Measurements from ENCODE around the gene SCAMP4. TPM values are rescaled to one million over a fixed set of nuclear protein-coding genes. Genes with fewer than 3 reads are reported as not detected.

Gene SCAMP4
- total RNA-seq, 1 experiment from 2014 or later: 48.7 TPM

- Mint-ChIP-seq H3K4me3 (ENCODE audit: unreplicated experiment) (peak overlapping the region; percentile 83), H3K27ac (ENCODE audit: low read depth, unreplicated experiment) (peak overlapping the region; percentile 75), H3K27me3 (ENCODE audit: insufficient read depth, unreplicated experiment) (no peaks in the 10 kb centered on the region), H3K9me3 (ENCODE audit: unreplicated experiment) (no peaks in the 10 kb centered on the region), H3K4me1 (ENCODE audit: insufficient read depth, unreplicated experiment) (peaks cover 12% of the 10 kb centered on the region), H3K36me3 (ENCODE audit: insufficient read depth, unreplicated experiment) (no peaks in the 10 kb centered on the region)
- DNase-seq (ENCODE audit: unreplicated experiment): no peak
- no peak for TF ChIP-seq CTCF (IDR thresholded peaks at IDR 0.05; ENCODE audit: unreplicated experiment)
- POLR2A ChIA-PET: interaction anchor here (0.8 to 1.1 kb wide), 5 partner anchors 15 to 117 kb away, joined by 3 to 4 read pairs (median 4); no protein-coding TSS in a partner anchor
- CTCF ChIA-PET: interaction anchor here (0.5 to 1.3 kb wide), 4 partner anchors 12 to 128 kb away, joined by 3 to 5 read pairs (median 4); no protein-coding TSS in a partner anchor
- no TSS peak for BruUV-seq (replicated peaks)
- intact Hi-C loops (cut with micrococcal nuclease): no loop called here
Measured at GRCh38 chr19:1942934-1943555, 37.8 kb downstream of the SCAMP4 start.

GRCh38 chr19:1943661-1944087, 38.5 kb downstream of the SCAMP4 start:
- H3K27me3 Mint-ChIP-seq (ENCODE audit: insufficient read depth, unreplicated experiment): no peaks in the 10 kb centered on the region
- H3K4me1 Mint-ChIP-seq (ENCODE audit: insufficient read depth, unreplicated experiment): peaks cover 12% of the 10 kb centered on the region
- peak overlapping the region; percentile 83 for H3K4me3 Mint-ChIP-seq (ENCODE audit: unreplicated experiment)
- DNase-seq (ENCODE audit: unreplicated experiment): no peak
- BruUV-seq (replicated peaks): no TSS peak
- H3K27ac Mint-ChIP-seq (ENCODE audit: low read depth, unreplicated experiment): peak overlapping the region; percentile 75
- CTCF ChIA-PET: no interaction called here
- no peaks in the 10 kb centered on the region for H3K36me3 Mint-ChIP-seq (ENCODE audit: insufficient read depth, unreplicated experiment)
- POLR2A ChIA-PET: no interaction called here
- no peak for TF ChIP-seq CTCF (IDR thresholded peaks at IDR 0.05; ENCODE audit: unreplicated experiment)
- H3K9me3 Mint-ChIP-seq (ENCODE audit: unreplicated experiment): no peaks in the 10 kb centered on the region
- intact Hi-C loops (cut with micrococcal nuclease): no loop called here

GRCh38 chr19:1944088-1944915, 39.1 kb downstream of the SCAMP4 start:
- intact Hi-C loops (cut with micrococcal nuclease): no loop called here
- Mint-ChIP-seq H3K36me3 (ENCODE audit: insufficient read depth, unreplicated experiment) (no peaks in the 10 kb centered on the region), H3K4me3 (ENCODE audit: unreplicated experiment) (peak overlapping the region; percentile 21), H3K4me1 (ENCODE audit: insufficient read depth, unreplicated experiment) (peaks cover 12% of the 10 kb centered on the region), H3K27ac (ENCODE audit: low read depth, unreplicated experiment) (no peak overlapping the region), H3K9me3 (ENCODE audit: unreplicated experiment) (no peaks in the 10 kb centered on the region), H3K27me3 (ENCODE audit: insufficient read depth, unreplicated experiment) (no peaks in the 10 kb centered on the region)
- POLR2A ChIA-PET: no interaction called here
- no peak for DNase-seq (ENCODE audit: unreplicated experiment)
- CTCF ChIA-PET: interaction anchor here (0.5 kb wide), 1 partner anchor 59 kb away, joined by 5 read pairs; no protein-coding TSS in a partner anchor
- BruUV-seq (replicated peaks): no TSS peak
- no peak for TF ChIP-seq CTCF (IDR thresholded peaks at IDR 0.05; ENCODE audit: unreplicated experiment)

GRCh38 chr19:1944916-1945561, 39.8 kb downstream of the SCAMP4 start:
- Mint-ChIP-seq H3K36me3 (ENCODE audit: insufficient read depth, unreplicated experiment) (peaks cover under 1% of the 10 kb centered on the region), H3K9me3 (ENCODE audit: unreplicated experiment) (no peaks in the 10 kb centered on the region), H3K4me1 (ENCODE audit: insufficient read depth, unreplicated experiment) (peaks cover 12% of the 10 kb centered on the region), H3K4me3 (ENCODE audit: unreplicated experiment) (no peak overlapping the region), H3K27ac (ENCODE audit: low read depth, unreplicated experiment) (no peak overlapping the region), H3K27me3 (ENCODE audit: insufficient read depth, unreplicated experiment) (no peaks in the 10 kb centered on the region)
- no peak for TF ChIP-seq CTCF (IDR thresholded peaks at IDR 0.05; ENCODE audit: unreplicated experiment)
- ChIA-PET CTCF (interaction anchor here (0.5 to 0.9 kb wide), 4 partner anchors 17 to 622 kb away, joined by 3 to 5 read pairs (median 4); no protein-coding TSS in a partner anchor), POLR2A (no interaction called here)
- intact Hi-C loops (cut with micrococcal nuclease): no loop called here
- BruUV-seq (replicated peaks): no TSS peak
- DNase-seq (ENCODE audit: unreplicated experiment): no peak

Data from MCF 10A (cell line).